Activated T-helper 1 cell treated with Interleukin-2 at 50 U/mL for 16 hours (primary cell): ENCODE data around the gene PPM1G.
"Not testable (repeated sequence)": the region's sequence is repeated elsewhere in the genome, so short reads cannot be mapped to it uniquely, and the experiment has no call there.

Experiments
- DNase-seq: peaks from one replicate; pipeline ENCODE4 v3.0.0-alpha.2; 2020; ENCODE audit warnings: low read depth

Gene PPM1G

DNA sequence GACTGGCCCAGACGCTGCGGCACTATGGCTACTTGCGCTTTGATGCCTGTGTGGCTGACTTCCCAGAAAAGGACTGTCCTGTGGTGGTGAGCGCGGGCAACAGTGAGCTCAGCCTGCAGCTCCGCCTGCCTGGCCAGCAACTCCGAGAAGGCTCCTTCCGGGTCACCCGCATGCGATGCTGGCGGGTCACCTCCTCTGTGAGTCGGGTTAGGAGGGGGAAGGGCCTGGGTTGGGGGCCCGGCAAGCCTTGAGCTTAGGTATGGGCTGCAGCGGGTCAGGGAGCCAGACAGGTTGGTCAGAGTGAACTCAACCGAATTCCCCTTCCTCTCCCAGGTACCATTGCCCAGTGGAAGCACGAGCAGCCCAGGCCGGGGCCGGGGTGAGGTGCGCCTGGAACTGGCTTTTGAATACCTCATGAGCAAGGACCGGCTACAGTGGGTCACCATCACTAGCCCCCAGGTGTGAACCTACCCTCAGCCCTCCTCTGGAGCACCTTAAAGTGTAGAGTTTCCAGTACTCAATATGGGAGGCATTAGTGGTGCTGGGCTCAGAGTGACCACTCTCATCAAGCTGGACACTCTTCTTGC is 33.8 kb downstream of the PPM1G start:
- no peak for DNase-seq

DNA sequence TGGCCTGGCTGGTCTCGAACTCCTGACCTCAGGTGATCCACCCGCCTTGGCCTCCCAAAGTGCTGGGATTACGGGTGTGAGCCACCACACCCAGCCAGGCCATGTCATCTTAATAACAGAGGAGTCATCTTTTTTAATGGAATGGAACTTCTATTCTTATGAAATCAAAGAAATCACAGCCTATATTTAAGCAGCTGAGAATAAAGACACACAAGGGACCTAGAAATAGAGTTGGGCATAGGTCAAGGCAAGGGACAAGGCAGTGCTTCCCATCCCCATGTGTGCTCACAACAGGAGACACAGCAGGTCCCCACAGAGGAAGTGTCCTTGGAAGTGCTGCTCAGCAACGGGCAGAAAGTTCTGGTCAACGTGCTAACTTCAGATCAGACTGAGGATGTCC is 35.8 kb downstream of the PPM1G start:
- no peak for DNase-seq

DNA sequence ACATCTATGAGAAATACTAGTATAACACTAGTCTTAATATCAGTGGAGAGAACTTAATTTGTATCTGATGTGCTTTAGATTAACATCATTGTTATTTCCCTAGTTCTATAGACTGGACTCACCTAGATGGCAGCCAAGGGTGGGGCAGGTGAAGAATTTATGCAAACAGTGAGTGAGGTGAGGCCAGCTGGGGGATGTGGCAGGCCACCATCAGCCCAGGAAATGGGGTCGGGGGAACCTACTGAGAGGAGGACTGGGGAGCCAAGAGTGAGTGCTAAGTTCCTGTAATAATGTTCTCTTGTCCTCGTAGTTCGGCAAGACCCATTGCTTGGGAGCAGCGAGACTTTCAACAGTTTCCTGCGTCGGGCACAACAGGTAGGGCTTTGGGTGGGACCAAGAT is 36.5 kb downstream of the PPM1G start:
- DNase-seq, result no peak

DNA sequence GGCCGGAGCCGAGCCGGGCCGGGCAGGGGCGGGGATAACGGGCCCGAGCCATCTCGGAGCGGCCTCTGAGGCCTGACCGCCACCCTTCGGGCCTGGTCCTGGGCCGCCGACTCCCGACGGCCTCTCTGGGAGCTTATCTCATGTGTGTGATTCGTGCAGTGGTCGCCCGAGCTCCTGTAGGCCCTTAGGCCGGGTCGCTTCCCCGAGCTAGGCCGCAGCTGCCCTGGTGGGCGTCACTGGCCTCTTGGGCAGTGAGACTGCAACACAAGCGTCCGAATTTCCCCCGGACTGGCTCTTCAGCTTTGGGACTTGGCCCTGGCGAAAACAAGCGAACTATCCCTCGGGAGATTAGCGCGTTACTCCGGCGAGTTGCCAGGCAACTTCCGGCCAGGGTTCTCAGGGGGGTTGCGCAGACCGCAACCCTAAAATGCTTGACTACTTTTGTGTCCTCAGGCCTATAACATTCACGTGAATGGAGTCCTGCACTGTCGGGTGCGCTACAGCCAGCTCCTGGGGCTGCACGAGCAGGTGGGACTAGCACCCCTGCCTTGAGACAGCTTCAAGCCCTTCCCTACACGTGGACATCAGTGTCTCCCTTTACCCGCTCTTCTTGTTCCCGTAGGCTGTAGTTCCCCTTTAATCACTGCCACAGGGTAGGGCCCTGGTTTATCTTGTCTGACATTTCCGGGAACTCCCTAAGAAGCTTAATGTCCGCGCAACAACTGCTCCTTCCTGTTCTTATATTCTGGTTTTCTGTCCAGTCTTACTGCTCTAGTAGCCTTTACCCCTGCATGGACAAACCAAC is 38.4 kb downstream of the PPM1G start:
- DNase-seq, result no peak

DNA sequence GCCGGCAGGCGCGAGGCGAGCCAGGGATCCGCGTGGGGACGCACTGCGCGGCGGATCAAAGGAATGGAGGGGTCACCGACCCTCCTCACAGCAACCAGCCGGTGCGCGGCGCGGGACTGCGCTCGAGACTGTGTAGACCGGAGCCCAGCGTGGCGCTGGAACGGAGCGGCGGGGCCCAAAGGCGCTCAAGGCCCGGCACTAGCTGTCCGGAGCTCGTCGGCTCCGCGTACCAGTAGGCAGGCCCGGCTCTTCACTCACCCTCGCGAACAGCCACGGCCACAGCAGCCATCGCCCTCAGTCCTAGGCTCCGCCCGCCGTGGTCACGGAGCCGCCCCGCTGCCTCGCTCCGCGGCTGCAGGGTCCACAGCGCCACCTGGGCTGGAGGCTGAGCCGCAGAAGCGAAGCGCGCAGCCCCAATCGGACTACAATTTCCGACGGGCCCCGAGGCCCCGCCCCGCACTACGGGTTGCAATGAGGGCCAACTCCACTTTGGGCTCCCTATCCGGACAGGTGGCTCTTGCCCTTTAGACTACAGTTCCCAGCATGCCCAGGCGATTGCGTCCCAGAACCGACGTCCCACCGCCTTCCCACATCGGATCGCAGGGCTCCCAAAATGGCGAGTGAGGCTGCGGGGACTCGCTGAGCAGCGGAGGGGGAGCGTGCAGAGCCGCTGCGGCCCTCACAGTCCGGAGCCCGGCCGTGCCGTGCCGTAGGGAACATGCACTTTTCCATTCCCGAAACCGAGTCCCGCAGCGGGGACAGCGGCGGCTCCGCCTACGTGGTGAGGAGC is 39.2 kb downstream of the PPM1G start, which contains the start of the genes EIF2B4 and SNX17:
EIF2B4 (minus strand) TSS at position 313 of the 790 bp plus-strand sequence; CDS start at position 289, 24 bp downstream.
SNX17 (plus strand) TSS at position 591 of the 790 bp plus-strand sequence; CDS start at position 719, 128 bp downstream.
- DNase-seq, result peak; percentile 99

DNA sequence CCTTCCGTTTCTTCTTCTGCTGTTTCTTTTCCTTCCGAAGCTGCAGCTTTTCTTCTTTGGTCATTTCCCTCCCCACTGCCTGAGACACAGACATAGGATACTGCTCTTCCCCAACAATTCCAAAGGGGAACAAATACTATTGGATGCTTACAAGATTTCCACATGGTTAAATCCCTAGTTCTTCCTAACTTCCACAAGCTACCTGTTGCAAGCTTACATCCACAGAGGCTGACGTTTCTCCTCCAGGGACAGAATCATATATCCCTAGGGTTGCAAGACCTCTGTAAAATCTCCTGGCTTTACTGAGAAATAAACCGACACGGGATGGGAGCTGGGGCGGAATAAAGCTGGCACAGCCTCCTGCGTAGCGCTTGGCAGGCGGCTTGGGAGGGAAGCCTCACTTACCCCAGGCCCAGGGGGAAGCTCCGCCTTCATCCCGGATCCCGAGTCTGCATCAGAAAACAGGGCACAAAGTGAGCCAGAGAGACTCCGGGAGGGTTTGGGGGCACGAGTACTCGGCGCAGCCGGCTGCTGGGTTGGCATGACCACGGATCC is 39.8 kb downstream of the PPM1G start:
- no peak for DNase-seq

DNA sequence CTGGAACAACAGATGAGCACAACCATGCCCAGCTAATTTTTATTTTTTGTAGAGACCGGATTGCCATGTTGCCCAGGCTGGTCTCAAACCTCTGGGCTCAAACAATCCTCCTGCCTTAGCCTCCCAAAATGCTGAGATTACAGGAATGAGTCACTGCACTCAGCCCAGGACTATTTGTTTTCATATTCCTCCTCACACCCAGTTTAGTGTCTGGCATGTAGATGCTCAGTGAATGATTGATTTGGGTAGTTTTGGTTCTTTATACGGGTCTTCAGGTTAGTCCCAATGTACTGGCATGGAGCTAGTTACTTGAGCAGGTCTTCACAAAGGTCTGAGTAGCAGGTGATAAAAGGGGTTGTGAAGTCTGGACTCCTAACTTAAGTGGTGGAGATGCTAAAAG is 45.5 kb downstream of the PPM1G start:
- no peak for DNase-seq

DNA sequence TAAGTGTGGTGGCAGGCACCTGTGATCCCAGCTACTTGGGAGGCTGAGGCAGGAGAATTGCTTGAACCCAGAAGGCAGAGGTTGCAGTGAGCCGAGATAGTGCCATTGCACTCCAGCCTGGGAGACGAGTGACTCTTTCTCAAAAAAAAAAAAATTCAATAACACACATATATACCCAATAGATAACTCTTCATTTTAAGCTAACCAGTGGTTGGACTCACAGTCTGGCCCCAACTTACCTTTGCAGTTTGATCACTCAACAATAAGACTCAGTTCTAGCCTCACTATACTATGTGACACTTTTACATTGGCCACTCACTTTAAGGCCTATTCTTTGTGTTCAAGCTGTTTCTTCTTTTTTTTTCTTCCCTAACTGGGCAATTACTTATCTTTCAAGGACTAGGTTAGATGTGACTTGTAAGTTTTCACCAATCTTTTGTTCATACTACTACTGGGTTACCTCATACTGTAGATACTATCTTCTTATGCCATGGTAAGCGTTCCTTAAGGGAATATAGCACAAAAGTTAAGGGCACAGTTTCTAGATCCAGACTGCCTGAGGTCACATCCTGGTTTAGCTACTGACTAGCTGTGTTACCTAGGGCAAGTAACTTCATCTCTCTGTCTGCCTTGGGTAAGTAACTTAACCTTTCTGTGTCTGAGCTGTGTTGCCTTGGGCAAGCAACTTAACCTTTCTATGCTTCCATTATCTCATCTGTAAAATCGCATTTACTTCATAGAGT is 46.5 kb downstream of the PPM1G start:
- DNase-seq, result no peak

DNA sequence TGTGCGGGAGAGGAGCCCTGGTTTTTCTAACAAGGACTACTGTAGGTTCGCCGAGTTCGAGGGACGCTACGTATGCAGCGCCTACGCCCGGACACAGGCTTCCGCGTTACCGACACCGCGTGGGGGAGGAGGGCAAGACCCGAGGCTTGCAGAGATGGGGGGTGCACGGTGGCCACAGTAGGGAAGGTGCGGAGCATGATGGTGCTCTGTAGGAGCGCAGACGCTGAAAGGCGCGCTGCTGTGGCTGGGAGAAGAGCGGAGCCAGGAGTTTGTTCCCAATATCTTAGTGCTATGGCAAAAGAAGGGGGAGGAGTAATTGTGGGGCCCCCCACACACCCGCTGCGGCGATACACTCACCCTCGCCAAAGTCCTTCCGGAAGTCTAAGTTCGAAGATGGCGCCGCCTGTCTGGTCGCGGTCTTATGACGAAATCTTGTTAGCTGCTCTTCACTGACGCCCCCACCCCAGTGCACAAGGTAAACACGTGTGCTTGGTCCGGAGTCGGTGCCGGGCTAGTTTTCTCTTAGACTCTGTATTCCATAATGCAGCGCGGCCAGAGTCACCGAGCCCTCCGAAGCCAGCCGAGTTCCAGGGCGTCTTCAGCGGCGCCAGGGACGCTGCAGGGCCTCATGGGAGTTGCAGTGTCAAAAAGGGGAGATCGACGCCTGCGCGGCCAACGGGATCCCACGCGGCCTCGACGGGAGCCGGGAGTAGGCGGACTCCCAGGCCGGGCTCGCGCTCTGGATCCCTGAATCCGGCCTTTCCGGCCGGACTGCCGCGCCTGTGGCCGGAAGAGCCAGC is 52.8 kb downstream of the PPM1G start, which contains the start of gene GTF3C2:
GTF3C2 (minus strand) TSS at position 383 of the 800 bp plus-strand sequence. CDS start 13,210 bp downstream, outside the sequence.
- peak; percentile 82 for DNase-seq

DNA sequence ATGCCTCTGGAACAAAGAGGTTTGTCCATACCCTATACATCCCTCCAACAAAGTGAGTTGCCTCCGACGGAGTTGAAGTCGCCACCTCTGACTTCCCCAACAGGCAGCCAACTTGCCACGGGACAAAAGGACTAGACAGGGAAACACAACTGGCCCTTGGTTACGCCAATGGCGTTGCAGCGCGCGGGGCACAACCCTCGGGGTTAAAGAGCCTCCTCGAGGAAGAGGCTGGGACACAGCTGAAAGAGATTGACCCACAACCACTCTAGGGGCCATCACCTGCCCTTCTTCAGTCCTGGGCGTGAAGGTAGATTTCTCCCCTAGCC is 53.4 kb downstream of the PPM1G start:
- no peak for DNase-seq

DNA sequence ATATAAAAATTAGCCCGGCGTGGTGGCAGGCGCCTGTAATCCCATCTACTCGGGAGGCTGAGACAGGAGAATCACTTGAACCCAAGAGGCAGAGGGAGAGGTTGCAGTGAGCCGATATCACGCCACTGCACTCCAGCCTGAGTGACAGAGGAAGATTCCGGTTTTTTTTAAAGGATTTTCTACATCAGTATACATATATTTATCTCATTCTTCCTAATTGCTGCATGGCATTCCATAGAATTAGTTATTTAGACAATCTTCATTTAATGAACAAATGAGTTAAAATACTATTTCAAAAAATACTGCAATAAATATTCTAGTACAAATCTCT is 54.8 kb downstream of the PPM1G start:
- DNase-seq, result no peak

DNA sequence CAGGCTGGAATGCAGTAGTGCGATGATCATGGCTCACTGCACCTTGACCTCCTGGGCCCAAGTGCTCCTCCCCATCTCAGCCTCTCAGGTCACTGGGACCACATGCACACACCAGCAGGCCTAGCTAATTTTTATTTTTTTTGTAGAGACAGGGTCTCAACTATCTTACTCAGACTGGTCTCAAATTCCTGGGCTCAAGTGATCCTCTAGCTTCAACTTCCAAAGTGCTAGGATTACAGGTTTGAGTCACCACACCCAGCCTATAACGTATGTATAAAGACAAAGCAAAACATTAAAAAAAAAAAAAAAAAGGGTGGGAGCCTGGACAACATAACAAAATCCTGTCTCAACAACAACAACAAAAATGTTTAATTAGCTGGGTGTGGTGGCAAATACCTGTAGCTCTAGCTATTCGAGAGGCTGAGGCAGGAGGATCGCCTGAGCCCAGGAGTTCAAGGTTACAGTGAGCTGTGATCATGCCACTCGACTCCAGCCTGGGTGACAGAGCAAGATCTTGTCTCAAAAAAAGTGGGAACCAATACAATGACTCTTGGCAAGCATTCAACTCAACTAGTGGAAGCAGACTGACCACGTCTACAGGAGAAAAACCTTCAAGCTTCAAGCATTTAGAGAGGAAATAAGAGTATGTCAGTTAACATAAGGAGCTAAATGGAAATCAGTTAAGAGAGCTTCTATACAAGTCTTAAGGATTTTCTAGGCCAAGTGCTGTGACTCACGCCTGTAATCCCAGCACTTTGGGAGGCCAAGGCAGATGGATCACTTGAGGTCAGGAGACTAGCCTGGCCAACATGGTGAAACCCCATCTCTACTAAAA is 55.4 kb downstream of the PPM1G start:
- no peak for DNase-seq

DNA sequence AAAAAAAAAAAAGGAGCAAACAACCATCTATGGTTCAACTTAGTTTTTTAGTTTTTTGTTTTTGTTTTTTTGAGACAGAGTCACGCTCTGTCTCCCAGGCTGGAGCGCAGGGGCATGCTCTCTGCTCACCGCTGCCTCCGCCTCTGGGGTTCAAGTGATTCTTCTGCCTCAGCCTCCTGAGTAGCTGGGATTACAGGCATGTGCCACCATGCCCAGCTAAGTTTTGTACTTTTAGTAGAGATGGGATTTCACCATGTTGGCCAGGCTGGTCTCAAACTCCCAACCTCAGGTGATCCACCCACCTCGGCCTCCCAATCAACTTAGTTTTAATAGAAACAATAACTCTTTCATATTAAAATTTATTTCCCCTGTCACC is 56.0 kb downstream of the PPM1G start:
- DNase-seq, result not testable (repeated sequence)

DNA sequence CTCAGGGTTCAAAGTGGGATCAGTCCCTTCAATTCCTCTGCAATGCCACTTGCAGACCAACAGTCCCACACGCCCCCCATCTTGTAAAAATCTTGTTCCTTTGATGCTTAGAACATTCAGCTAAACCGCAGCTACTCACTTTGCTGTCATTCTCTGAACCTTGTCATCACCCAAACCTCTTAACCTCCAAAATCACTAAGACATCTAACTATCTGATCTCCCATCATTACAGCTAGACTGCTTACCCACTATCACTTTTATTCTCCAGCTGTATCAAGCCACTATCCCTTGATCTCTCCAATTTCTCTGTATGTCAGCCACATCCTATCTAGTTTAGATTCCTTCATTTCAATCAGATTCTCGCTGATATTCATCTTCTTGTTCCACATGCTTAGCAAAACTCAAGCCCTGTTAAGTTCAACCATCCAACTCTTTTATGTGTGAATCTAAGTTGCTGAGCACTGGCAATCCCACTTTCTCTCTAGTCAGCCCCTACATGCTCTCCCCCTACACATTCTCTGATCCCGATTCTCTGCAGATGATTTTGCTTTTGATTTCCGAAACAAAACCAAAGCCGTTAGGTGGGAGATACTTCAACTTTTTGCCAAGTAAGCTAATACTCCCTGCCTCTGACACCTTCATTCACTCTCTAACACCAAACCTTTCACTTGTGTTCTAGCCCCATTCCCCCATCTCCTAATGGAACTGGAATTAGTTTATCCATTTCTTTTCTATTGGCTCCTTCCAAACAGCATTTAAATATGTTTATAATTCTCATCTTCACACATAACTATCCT is 57.4 kb downstream of the PPM1G start:
- no peak for DNase-seq

DNA sequence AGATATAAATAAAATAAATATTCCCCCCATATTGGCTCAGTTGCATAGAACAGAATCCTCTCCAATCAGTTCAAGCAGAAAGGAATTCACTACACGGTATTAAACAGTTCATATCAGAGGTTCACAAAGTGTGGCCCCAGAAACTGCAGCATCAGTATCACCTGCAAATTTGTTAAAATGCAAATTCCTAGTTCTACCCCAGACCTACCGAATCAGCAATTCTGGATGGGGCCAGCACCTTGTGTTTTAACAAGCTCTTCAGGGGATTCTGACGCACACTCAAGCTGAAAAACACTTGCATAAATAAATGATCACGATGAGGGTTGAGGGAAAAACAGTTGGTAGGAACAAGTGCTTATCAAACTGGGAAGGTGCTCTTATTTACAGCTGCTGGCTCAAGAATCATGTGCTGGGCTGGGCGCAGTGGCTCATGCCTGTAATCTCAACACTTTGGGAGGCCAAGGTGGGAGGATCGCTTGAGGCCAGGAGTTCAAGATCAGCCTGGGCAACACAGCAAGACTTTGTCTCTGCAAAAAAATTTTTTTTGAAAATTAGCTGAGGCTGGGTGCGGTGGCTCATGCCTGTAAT is 59.2 kb downstream of the PPM1G start:
- no peak for DNase-seq

DNA sequence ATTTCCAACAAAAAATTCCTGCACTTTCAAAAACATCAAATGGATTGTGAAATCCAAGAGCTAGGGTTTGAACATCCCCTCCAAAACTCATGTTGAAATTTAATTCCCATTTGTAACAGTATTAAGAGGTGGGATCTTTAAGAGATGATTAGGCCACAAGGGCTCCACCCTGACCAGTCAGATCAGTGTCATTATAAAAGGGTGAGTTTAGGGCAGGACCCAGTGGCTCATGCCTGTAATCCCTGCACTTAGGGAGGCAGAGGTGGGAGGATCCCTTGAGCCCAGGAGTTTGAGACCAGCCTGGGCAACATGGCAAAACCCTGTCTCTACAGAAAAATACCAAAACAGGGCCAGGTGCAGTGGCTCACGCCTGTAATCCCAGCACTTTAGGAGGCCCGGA is 61.8 kb downstream of the PPM1G start:
- DNase-seq, result no peak

DNA sequence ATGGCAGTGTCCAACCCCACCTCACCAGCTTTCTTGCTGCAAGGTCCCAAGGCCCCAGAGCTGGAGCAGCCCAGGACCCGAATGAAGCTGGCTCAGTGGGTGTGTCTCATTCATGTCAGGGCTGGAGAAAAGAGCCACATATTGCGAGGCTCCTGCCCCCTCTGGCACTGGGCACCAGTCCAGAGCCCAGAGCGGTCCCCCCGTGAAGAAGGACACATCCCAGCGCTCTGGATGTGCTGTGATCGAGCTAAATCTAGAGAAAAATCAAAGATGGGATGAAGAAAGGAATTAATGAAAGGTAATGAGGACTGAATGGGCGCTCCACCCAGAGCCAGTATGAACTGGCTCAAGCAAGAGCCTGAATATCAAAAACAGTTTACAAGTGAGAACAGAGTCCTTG is 73.2 kb downstream of the PPM1G start:
- DNase-seq, result no peak

DNA sequence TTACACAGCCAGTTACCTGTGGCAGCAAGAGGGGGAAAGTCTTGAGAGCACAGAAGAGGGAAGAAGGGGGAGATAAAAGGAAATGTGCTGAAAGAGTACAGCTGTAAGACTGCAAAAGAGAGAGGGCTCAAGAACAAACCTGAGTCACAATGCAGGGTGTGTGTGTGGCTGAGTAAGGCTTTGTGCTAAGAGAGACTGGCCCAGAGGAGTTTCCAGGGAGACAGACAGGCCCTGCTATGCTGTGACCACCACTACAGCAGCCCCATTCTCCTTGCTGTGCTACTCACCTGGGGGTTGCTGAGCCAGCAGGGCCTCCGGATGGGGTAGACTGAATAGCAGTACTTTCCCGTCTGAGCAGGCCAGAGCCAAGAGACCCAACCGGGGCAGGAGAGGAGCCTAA is 74.1 kb downstream of the PPM1G start:
- no peak for DNase-seq
